ENCODE measurements around the gene SEC14L1. TPM values are rescaled to one million over a fixed set of nuclear protein-coding genes. Genes with fewer than 3 reads are reported as not detected.
A peak's percentile ranks its signal among the peaks of the same experiment; 100 is the strongest.

Gene SEC14L1
- total and polyA plus RNA-seq, 2 donors from 2014 or later: 49.2 to 157 TPM

- no peak overlapping the region for H3K4me3 ChIP-seq (ENCODE audit: low read length in 3 of 3)
- TF ChIP-seq, protein P1, sequence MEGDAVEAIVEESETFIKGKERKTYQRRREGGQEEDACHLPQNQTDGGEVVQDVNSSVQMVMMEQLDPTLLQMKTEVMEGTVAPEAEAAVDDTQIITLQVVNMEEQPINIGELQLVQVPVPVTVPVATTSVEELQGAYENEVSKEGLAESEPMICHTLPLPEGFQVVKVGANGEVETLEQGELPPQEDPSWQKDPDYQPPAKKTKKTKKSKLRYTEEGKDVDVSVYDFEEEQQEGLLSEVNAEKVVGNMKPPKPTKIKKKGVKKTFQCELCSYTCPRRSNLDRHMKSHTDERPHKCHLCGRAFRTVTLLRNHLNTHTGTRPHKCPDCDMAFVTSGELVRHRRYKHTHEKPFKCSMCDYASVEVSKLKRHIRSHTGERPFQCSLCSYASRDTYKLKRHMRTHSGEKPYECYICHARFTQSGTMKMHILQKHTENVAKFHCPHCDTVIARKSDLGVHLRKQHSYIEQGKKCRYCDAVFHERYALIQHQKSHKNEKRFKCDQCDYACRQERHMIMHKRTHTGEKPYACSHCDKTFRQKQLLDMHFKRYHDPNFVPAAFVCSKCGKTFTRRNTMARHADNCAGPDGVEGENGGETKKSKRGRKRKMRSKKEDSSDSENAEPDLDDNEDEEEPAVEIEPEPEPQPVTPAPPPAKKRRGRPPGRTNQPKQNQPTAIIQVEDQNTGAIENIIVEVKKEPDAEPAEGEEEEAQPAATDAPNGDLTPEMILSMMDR (IDR thresholded peaks at IDR 0.05; ENCODE audit: borderline replicate concordance, extremely low read depth, insufficient read depth): no peak
- peaks cover 0 to 2% (median 0%) of the 10 kb centered on the region in 3 donors for H3K4me1 ChIP-seq (ENCODE audit: control insufficient read depth in 2 of 3, insufficient read depth in 2 of 3, low read depth in 1 of 3, low read length in 3 of 3)
- peaks cover 3 to 83% (median 54%) of the 10 kb centered on the region in 3 donors for H3K36me3 ChIP-seq (ENCODE audit: control insufficient read depth in 2 of 3, insufficient read depth in 3 of 3, low read length in 3 of 3)
- no peak for DNase-seq
- no peak for FAIRE-seq
- no peak overlapping the region for H3K27ac ChIP-seq (ENCODE audit: low read depth in 2 of 2, low read length in 2 of 2)
- no peak overlapping the region for H3K9ac ChIP-seq (ENCODE audit: low read length in 3 of 3)
- intact Hi-C loops (cut with DNase I): no loop called here
- no peaks in the 10 kb centered on the region for H3K9me3 ChIP-seq (ENCODE audit: control insufficient read depth in 2 of 3, insufficient read depth in 1 of 3, low read length in 3 of 3)
- no peaks in the 10 kb centered on the region for H3K27me3 ChIP-seq (ENCODE audit: control insufficient read depth, insufficient read depth, low read length)
These were observed 71.5 kb downstream of the SEC14L1 start for GRCh38 chr17:77212081-77212832.

- Histone ChIP-seq H3K27ac (ENCODE audit: low read depth in 2 of 2, low read length in 2 of 2) (no peak overlapping the region), H3K4me3 (ENCODE audit: low read length in 3 of 3) (no peak overlapping the region), H3K4me1 (ENCODE audit: control insufficient read depth in 2 of 3, insufficient read depth in 2 of 3, low read depth in 1 of 3, low read length in 3 of 3) (peaks cover 0 to 2% (median 0%) of the 10 kb centered on the region in 3 donors), H3K36me3 (ENCODE audit: control insufficient read depth in 2 of 3, insufficient read depth in 3 of 3, low read length in 3 of 3) (peaks cover 3 to 84% (median 60%) of the 10 kb centered on the region in 3 donors), H3K9me3 (ENCODE audit: control insufficient read depth in 2 of 3, insufficient read depth in 1 of 3, low read length in 3 of 3) (no peaks in the 10 kb centered on the region), H3K9ac (ENCODE audit: low read length in 3 of 3) (no peak overlapping the region), H3K27me3 (ENCODE audit: control insufficient read depth, insufficient read depth, low read length) (no peaks in the 10 kb centered on the region)
- intact Hi-C loops (cut with DNase I): no loop called here
- no peak for FAIRE-seq
- peak in 2 of 5 donors; percentile 25 to 61 for DNase-seq
- TF ChIP-seq, protein P1 (IDR thresholded peaks at IDR 0.05; ENCODE audit: borderline replicate concordance, extremely low read depth, insufficient read depth): no peak
These were observed 72.3 kb downstream of the SEC14L1 start for GRCh38 chr17:77212833-77213777.

- TF ChIP-seq, protein P1 (IDR thresholded peaks at IDR 0.05; ENCODE audit: borderline replicate concordance, extremely low read depth, insufficient read depth): no peak
- no peak for DNase-seq
- no peak overlapping the region for H3K9ac ChIP-seq (ENCODE audit: low read length in 3 of 3)
- FAIRE-seq: no peak
- no peaks in the 10 kb centered on the region for H3K9me3 ChIP-seq (ENCODE audit: control insufficient read depth in 2 of 3, insufficient read depth in 1 of 3, low read length in 3 of 3)
- peaks cover 0 to 2% (median 0%) of the 10 kb centered on the region in 3 donors for H3K4me1 ChIP-seq (ENCODE audit: control insufficient read depth in 2 of 3, insufficient read depth in 2 of 3, low read depth in 1 of 3, low read length in 3 of 3)
- no peak overlapping the region for H3K27ac ChIP-seq (ENCODE audit: low read depth in 2 of 2, low read length in 2 of 2)
- H3K4me3 ChIP-seq (ENCODE audit: low read length in 3 of 3): no peak overlapping the region
- intact Hi-C loops (cut with DNase I): no loop called here
- no peaks in the 10 kb centered on the region for H3K27me3 ChIP-seq (ENCODE audit: control insufficient read depth, insufficient read depth, low read length)
- H3K36me3 ChIP-seq (ENCODE audit: control insufficient read depth in 2 of 3, insufficient read depth in 3 of 3, low read length in 3 of 3): peaks cover 3 to 86% (median 57%) of the 10 kb centered on the region in 3 donors
These were observed 73.0 kb downstream of the SEC14L1 start for GRCh38 chr17:77213778-77214132.

All from kidney (tissue), 14 donors.